Hepatocyte (in vitro differentiated cells): ENCODE data around the gene RABGAP1L. TPM values are rescaled to one million over a fixed set of nuclear protein-coding genes. Genes with fewer than 3 reads are reported as not detected.

Experiments
- DNase-seq: peaks from one replicate; pipeline ENCODE4 v3.0.0-alpha.2; 2016; ENCODE audit warnings: low spot score
- H2AFZ ChIP-seq: fragments of 200-600 bp; sonication (generic); 2 replicates; pipeline ENCODE4 v1.6.0; 2016; ENCODE audit warnings: antibody characterized with exemption, mild to moderate bottlenecking
- H3K27ac ChIP-seq: fragments of 200-600 bp; sonication (generic); 2 replicates; pipeline ENCODE4 v1.5.1; 2016; ENCODE audit warnings: mild to moderate bottlenecking
- H3K27me3 ChIP-seq: fragments of 200-600 bp; sonication (generic); 2 replicates; pipeline ENCODE4 v1.6.1; 2016
- H3K36me3 ChIP-seq: fragments of 200-600 bp; sonication (generic); replicated peaks from 2 replicates; pipeline ENCODE4 v1.5.1; 2016; ENCODE audit warnings: low read depth; ENCODE audit not compliant: insufficient read depth
- H3K4me1 ChIP-seq: fragments of 200-600 bp; sonication (generic); 2 replicates; pipeline ENCODE4 v1.5.1; 2016; ENCODE audit warnings: mild to moderate bottlenecking, moderate library complexity; ENCODE audit not compliant: insufficient read depth
- H3K4me2 ChIP-seq: fragments of 200-600 bp; sonication (generic); 2 replicates; pipeline ENCODE4 v1.6.0; 2016
- H3K4me3 ChIP-seq: fragments of 200-600 bp; sonication (generic); 2 replicates; pipeline ENCODE4 v1.5.1; 2016; ENCODE audit warnings: mild to moderate bottlenecking
- H3K79me2 ChIP-seq: fragments of 200-600 bp; sonication (generic); 2 replicates; pipeline ENCODE4 v1.6.0; 2017; ENCODE audit warnings: mild to moderate bottlenecking
- H3K9me2 ChIP-seq: fragments of 200-600 bp; sonication (generic); replicated peaks from 2 replicates; pipeline ENCODE4 v1.6.0; 2017; ENCODE audit warnings: mild to moderate bottlenecking; ENCODE audit not compliant: insufficient read depth
- H3K9me3 ChIP-seq: fragments of 200-600 bp; sonication (generic); 2 replicates; pipeline ENCODE4 v1.5.1; 2016; ENCODE audit warnings: low read depth, mild to moderate bottlenecking
- H4K20me1 ChIP-seq: fragments of 200-600 bp; sonication (generic); 2 replicates; pipeline ENCODE4 v1.6.0; 2016; ENCODE audit warnings: mild to moderate bottlenecking; ENCODE audit not compliant: insufficient read depth, poor library complexity, severe bottlenecking
- EZH2 ChIP-seq: fragments of 200-600 bp; sonication (generic); IDR thresholded peaks from 2 replicates; pipeline ENCODE4 v1.6.1; 2016; ENCODE audit warnings: antibody characterized with exemption, mild to moderate bottlenecking, borderline replicate concordance
- EZH2phosphoT487 ChIP-seq: fragments of 200-600 bp; sonication (generic); IDR thresholded peaks from one replicate; pipeline ENCODE4 v1.6.1; 2018; ENCODE audit warnings: antibody characterized with exemption, mild to moderate bottlenecking, low read depth, moderate library complexity; ENCODE audit not compliant: unreplicated experiment, severe bottlenecking
- WGBS: methylation state at CpG from one replicate; pipeline ENCODE4 v1.1.6; 2016; ENCODE audit warnings: low lambda C conversion rate; ENCODE audit errors: missing lambda C conversion rate; 5-methylcytosine and 5-hydroxymethylcytosine counted together
- polyA plus RNA-seq: library from polyadenylated mRNA; unstranded; fragments of >200 nt; fragmentation: Nextera tagmentation; extraction: Ambion mirVana; gene quantifications from 2 replicates; pipeline ENCODE4 v1.2.1, GENCODE V29; 2016
- total RNA-seq: library from RNA; depleted of rRNA; stranded (reverse); fragments of >200 nt; gene quantifications from 2 replicates; pipeline ENCODE4 v1.2.3, GENCODE V29; 2014
- TF ChIP-seq, protein P1 (sequence below): fragments of 200-600 bp; sonication (generic); IDR thresholded peaks from 2 replicates; pipeline ENCODE4 v1.5.1; 2016; ENCODE audit warnings: antibody characterized with exemption, mild to moderate bottlenecking; ENCODE audit not compliant: poor library complexity

RABGAP1L gene
- total and polyA plus RNA-seq, 2 experiments from 2014 or later = 15.0 to 41.8 TPM

DNA sequence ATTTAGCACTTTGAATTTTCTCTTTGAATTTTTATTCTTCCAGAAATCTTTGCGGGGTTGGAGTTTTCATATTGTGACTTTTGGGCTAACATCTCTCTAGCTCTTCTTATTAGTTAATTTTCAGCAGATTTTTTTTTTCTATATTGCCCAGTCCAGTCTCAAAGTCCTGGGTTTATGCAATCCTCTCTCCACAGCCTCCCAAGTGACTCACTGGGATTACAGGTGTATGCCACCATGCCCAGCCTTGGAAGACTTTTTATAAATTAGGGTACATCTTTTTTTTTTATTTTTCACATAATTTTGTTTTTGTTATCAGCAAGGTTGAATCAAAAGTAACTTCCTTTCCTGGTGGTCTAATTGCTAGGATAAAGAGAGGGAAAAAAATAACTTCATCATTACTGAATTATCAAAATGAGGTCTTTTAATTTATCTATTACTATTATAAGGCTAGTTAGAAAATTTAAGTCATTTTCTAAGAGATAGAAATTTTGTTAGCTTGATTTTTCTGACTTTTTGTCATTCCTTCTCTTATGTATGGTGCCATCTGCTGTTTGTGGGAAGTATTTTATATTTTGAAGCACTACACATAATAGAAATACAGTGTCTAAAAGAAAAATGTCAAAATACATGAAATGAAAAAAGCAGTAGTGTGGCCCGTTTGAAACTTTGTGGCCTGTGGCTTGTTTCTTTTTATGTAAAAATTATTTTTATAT is 567.0 kb downstream of the RABGAP1L start:
- Histone ChIP-seq H3K9me3 (no peaks in the 10 kb centered on the region), H3K79me2 (no peaks in the 10 kb centered on the region), H3K4me3 (no peak overlapping the region), H3K27me3 (no peaks in the 10 kb centered on the region), H3K9me2 (no peaks in the 10 kb centered on the region), H4K20me1 (no peaks in the 10 kb centered on the region), H3K4me1 (no peaks in the 10 kb centered on the region), H3K4me2 (no peak overlapping the region), H3K36me3 (no peaks in the 10 kb centered on the region), H2AFZ (no peak overlapping the region), H3K27ac (no peak overlapping the region)
- WGBS = 65% methylated on average over 2 of the region's 2 CpGs
- peak; percentile 37 for DNase-seq
- TF ChIP-seq, protein P1, sequence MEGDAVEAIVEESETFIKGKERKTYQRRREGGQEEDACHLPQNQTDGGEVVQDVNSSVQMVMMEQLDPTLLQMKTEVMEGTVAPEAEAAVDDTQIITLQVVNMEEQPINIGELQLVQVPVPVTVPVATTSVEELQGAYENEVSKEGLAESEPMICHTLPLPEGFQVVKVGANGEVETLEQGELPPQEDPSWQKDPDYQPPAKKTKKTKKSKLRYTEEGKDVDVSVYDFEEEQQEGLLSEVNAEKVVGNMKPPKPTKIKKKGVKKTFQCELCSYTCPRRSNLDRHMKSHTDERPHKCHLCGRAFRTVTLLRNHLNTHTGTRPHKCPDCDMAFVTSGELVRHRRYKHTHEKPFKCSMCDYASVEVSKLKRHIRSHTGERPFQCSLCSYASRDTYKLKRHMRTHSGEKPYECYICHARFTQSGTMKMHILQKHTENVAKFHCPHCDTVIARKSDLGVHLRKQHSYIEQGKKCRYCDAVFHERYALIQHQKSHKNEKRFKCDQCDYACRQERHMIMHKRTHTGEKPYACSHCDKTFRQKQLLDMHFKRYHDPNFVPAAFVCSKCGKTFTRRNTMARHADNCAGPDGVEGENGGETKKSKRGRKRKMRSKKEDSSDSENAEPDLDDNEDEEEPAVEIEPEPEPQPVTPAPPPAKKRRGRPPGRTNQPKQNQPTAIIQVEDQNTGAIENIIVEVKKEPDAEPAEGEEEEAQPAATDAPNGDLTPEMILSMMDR = peak; percentile 79
- TF ChIP-seq EZH2phosphoT487 (no peak), EZH2 (no peak)

DNA sequence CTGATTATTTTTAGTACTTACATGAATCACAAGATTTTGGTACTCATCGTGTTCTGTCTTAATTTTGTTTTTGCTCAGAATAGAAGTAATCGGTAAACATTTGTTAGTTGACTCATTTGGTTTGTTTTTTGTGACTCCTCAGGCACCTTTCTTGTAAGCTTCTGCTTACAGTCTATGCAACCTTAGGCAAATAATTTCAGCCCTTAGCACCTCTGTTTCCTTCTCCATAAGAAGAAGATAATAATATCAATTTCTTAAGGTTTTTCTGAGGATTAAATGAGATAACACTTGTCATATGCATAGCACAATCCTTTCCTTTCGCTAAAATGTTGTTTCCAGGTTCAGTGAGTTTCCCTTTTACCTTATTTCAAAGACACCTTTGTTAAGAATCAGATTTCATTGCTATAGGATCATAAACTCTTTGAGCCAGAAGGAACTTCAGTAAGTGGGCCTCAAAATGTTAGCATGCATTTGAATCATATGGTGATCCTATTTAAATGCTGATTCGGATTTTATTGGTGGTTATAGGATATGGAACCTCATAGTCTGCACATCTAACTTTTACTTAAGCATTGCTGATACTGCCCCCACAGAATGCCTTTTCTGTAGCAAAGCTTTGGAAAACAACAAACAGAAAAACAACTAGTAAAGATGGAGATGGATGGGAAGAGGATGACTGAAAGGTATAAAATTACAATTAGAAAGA is 567.7 kb downstream of the RABGAP1L start:
- H3K79me2 ChIP-seq = no peaks in the 10 kb centered on the region
- H3K9me2 ChIP-seq = no peaks in the 10 kb centered on the region
- no peak overlapping the region for H3K27ac ChIP-seq
- H3K27me3 ChIP-seq = no peaks in the 10 kb centered on the region
- H3K9me3 ChIP-seq = no peaks in the 10 kb centered on the region
- H3K36me3 ChIP-seq = no peaks in the 10 kb centered on the region
- 72% methylated on average over 4 of the region's 4 CpGs for WGBS
- no peak overlapping the region for H2AFZ ChIP-seq
- H3K4me1 ChIP-seq = no peaks in the 10 kb centered on the region
- H3K4me3 ChIP-seq = no peak overlapping the region
- no peak overlapping the region for H3K4me2 ChIP-seq
- no peak for DNase-seq
- TF ChIP-seq EZH2phosphoT487 = no peak
- TF ChIP-seq, protein P1 = no peak
- no peak for TF ChIP-seq EZH2
- no peaks in the 10 kb centered on the region for H4K20me1 ChIP-seq

DNA sequence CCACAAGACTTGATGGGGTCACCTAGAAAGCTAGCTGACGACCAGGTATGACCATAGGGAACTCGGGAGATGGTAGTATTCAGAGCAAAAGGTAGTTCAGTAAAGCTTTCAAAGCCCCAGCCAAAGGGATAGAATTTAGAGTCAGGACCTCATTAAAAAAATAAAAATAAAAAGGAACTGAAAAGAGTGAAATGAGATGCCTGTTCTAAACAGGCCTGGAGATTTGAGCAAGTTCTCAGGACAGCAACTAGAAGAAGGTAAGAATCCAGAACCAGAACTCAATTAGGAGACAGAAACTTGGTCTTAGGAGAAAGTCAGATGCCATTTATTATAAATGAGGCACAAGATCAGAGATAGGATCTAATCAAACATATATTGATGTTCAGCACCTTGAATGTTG is 575.0 kb downstream of the RABGAP1L start:
- Histone ChIP-seq H2AFZ (no peak overlapping the region), H3K27me3 (no peaks in the 10 kb centered on the region), H3K9me2 (no peaks in the 10 kb centered on the region), H3K36me3 (no peaks in the 10 kb centered on the region), H4K20me1 (no peaks in the 10 kb centered on the region), H3K27ac (no peak overlapping the region), H3K4me2 (no peak overlapping the region), H3K9me3 (no peaks in the 10 kb centered on the region), H3K4me1 (no peaks in the 10 kb centered on the region), H3K79me2 (no peaks in the 10 kb centered on the region), H3K4me3 (no peak overlapping the region)
- no peak for DNase-seq
- TF ChIP-seq EZH2 (no peak), EZH2phosphoT487 (no peak)
- TF ChIP-seq, protein P1 = no peak
- WGBS = 95% methylated on average over 2 of the region's 2 CpGs
